Measurements from ENCODE around the gene C15orf61. TPM values are rescaled to one million over a fixed set of nuclear protein-coding genes. Genes with fewer than 3 reads are reported as not detected.

Gene C15orf61
- total RNA-seq, 1 donor from 2014 or later = 2.3 TPM

GRCh38 chr15:67579164-67579563 lies 58.2 kb downstream of the C15orf61 start:
- DNase-seq (ENCODE audit: low spot score) (no peak), ATAC-seq (no peak)

Other genes with a start within 250 kb of the C15orf61 start
- gene MAP2K5, start 21.6 kb downstream of the C15orf61 start, total RNA-seq = 9.9 TPM